H1 (cell line): Measurements from ENCODE around the gene RELA. TPM values are rescaled to one million over a fixed set of nuclear protein-coding genes. Genes with fewer than 3 reads are reported as not detected.

Source experiments
- CTCF ChIA-PET: fragments of 300-600 bp; sonication (Branson Sonifier 250); formaldehyde crosslinking; loops from one replicate; lab custom pipeline; 2021; ENCODE audit not compliant: partially characterized antibody; lab: Charles Lee
- POLR2A ChIA-PET: fragments of 300-600 bp; sonication (Branson Sonifier 250); formaldehyde crosslinking; loops from one replicate; lab custom pipeline; 2021; ENCODE audit warnings: inconsistent platforms; ENCODE audit not compliant: partially characterized antibody; lab: Charles Lee
- DNase-seq, 2 experiments: peaks; one replicate each; pipeline versions ENCODE4 v3.0.0 to v3.0.0-alpha.2; 2010 to 2022; ENCODE audit warnings: low spot score in 2 of 2, low read depth in 1 of 2, mixed read lengths in 1 of 2
- FAIRE-seq: peaks from 2 replicates; lab custom pipeline; 2011; peaks lifted over from hg19 to GRCh38; lab: Jason Lieb, UNC
- H2AFZ ChIP-seq: 2 replicates; pipeline ENCODE4 v1.8.1; 2012; ENCODE audit warnings: low read length, inconsistent platforms
- H2AK5ac ChIP-seq: 2 replicates; pipeline ENCODE4 v1.6.1; 2013; ENCODE audit warnings: low read depth, low read length
- H2BK120ac ChIP-seq: replicated peaks from 2 replicates; pipeline ENCODE3; 2013; ENCODE audit warnings: low read depth, low read length, inconsistent platforms
- H2BK12ac ChIP-seq: 2 replicates; pipeline ENCODE4 v1.6.1; 2013; ENCODE audit warnings: low read depth, low read length
- H2BK15ac ChIP-seq: 2 replicates; pipeline ENCODE4 v1.6.1; 2013; ENCODE audit warnings: low read length
- H2BK20ac ChIP-seq: 2 replicates; pipeline ENCODE4 v1.6.1; 2013; ENCODE audit warnings: low read length
- H2BK5ac ChIP-seq: 2 replicates; pipeline ENCODE4 v1.6.1; 2013; ENCODE audit warnings: low read depth, low read length
- H3K14ac ChIP-seq: 2 replicates; pipeline ENCODE4 v1.6.1; 2013; ENCODE audit warnings: inconsistent platforms; ENCODE audit not compliant: insufficient read length
- H3K18ac ChIP-seq: 2 replicates; pipeline ENCODE4 v1.6.1; 2013; ENCODE audit warnings: low read length; ENCODE audit errors: extremely low read depth
- H3K23ac ChIP-seq: 2 replicates; pipeline ENCODE4 v1.6.1; 2013; ENCODE audit warnings: inconsistent platforms; ENCODE audit not compliant: insufficient read length
- H3K23me2 ChIP-seq: 2 replicates; pipeline ENCODE4 v1.6.1; 2013; ENCODE audit warnings: low read depth, low read length
- H3K27ac ChIP-seq: 2 replicates; pipeline ENCODE4 v1.6.1; 2011; ENCODE audit warnings: low read depth, low read length, inconsistent platforms
- H3K27me3 ChIP-seq, 4 experiments: replicated peaks in 1 of 4; 1 replicate in 1 of 4; 2 replicates in 3 of 4; pipeline versions ENCODE4 v1.6.1 to v1.8.1; 2011 to 2013; ENCODE audit warnings: low read length in 3 of 4, mild to moderate bottlenecking in 3 of 4, inconsistent platforms in 2 of 4, mixed read lengths in 2 of 4, moderate library complexity in 1 of 4; ENCODE audit not compliant: control insufficient read depth in 3 of 4, insufficient read depth in 3 of 4; ENCODE audit errors: extremely low read depth in 1 of 4
- H3K36me3 ChIP-seq, 4 experiments: 2 replicates each; pipeline versions ENCODE4 v1.6.1 to v1.8.1; 2011 to 2013; ENCODE audit warnings: mild to moderate bottlenecking in 4 of 4, low read length in 3 of 4, moderate library complexity in 2 of 4, control low read depth in 1 of 4, inconsistent platforms in 1 of 4; ENCODE audit not compliant: insufficient read depth in 4 of 4, control insufficient read depth in 2 of 4
- H3K4ac ChIP-seq: replicated peaks from 2 replicates; pipeline ENCODE3; 2013; ENCODE audit warnings: low read length, low read depth, mixed read lengths, inconsistent platforms; ENCODE audit not compliant: insufficient read length
- H3K4me1 ChIP-seq, 4 experiments: replicated peaks in 1 of 4; 1 replicate in 1 of 4; 2 replicates in 3 of 4; pipeline versions ENCODE4 v1.6.1 to v1.8.1; 2011 to 2013; ENCODE audit warnings: low read length in 3 of 4, inconsistent platforms in 2 of 4, mixed read lengths in 1 of 4; ENCODE audit not compliant: insufficient read depth in 4 of 4, control insufficient read depth in 3 of 4
- H3K4me2 ChIP-seq, 2 experiments: 2 replicates each; pipeline versions ENCODE4 v1.6.1 to v1.8.1; 2011 to 2013; ENCODE audit warnings: low read depth in 2 of 2, low read length in 2 of 2, control low read depth in 1 of 2, inconsistent platforms in 1 of 2, mild to moderate bottlenecking in 1 of 2; ENCODE audit not compliant: insufficient read depth in 1 of 2
- H3K4me3 ChIP-seq, 4 experiments: fragments of 200-600, 300-600 bp in 1 of 4; sonication (generic), shearing (Covaris generic), sonication (Bioruptor Twin) in 1 of 4; 2 replicates each; pipeline versions ENCODE4 v1.5.1 to v1.8.1; 2011 to 2016; ENCODE audit warnings: low read length in 4 of 4, low read depth in 3 of 4, control low read depth in 2 of 4, inconsistent platforms in 2 of 4, mild to moderate bottlenecking in 2 of 4, mixed read lengths in 1 of 4, moderate library complexity in 1 of 4; ENCODE audit not compliant: insufficient read depth in 2 of 4; ENCODE audit errors: extremely low read depth in 1 of 4
- H3K56ac ChIP-seq: replicated peaks from 2 replicates; pipeline ENCODE3; 2013; ENCODE audit warnings: low read depth, mild to moderate bottlenecking, mixed read lengths, low read length, inconsistent platforms; ENCODE audit not compliant: insufficient read length
- H3K79me1 ChIP-seq: 2 replicates; pipeline ENCODE4 v1.6.1; 2013; ENCODE audit warnings: low read depth, low read length, control low read depth
- H3K79me2 ChIP-seq, 2 experiments: 2 replicates each; pipeline versions ENCODE4 v1.6.1 to v1.8.1; 2012 to 2013; ENCODE audit warnings: low read length in 2 of 2, mild to moderate bottlenecking in 2 of 2, inconsistent platforms in 1 of 2; ENCODE audit not compliant: insufficient read depth in 2 of 2, control insufficient read depth in 1 of 2
- H3K9ac ChIP-seq, 4 experiments: replicated peaks in 1 of 4; 1 replicate in 1 of 4; 2 replicates in 3 of 4; pipeline versions ENCODE4 v1.6.1 to v1.8.1; 2011 to 2013; ENCODE audit warnings: low read depth in 3 of 4, low read length in 3 of 4, control low read depth in 2 of 4, mild to moderate bottlenecking in 2 of 4, moderate library complexity in 2 of 4, inconsistent platforms in 1 of 4; ENCODE audit errors: extremely low read depth in 1 of 4
- H3K9me3 ChIP-seq, 2 experiments: 2 replicates each; pipeline versions ENCODE4 v1.6.1 to v1.8.1; 2012 to 2013; ENCODE audit warnings: mild to moderate bottlenecking in 2 of 2, moderate library complexity in 2 of 2, control low read depth in 1 of 2, inconsistent platforms in 1 of 2, low read depth in 1 of 2, low read length in 1 of 2, mixed read lengths in 1 of 2; ENCODE audit not compliant: insufficient read depth in 2 of 2
- H4K20me1 ChIP-seq, 2 experiments: replicated peaks in 1 of 2; 2 replicates each; pipeline versions ENCODE3 to v1.8.1; 2011 to 2013; ENCODE audit warnings: inconsistent platforms in 2 of 2, low read length in 2 of 2, mild to moderate bottlenecking in 1 of 2; ENCODE audit not compliant: insufficient read depth in 2 of 2, control insufficient read depth in 1 of 2
- H4K5ac ChIP-seq: 2 replicates; pipeline ENCODE4 v1.6.1; 2013; ENCODE audit warnings: low read length, low read depth, mixed read lengths, inconsistent platforms; ENCODE audit not compliant: insufficient read length
- H4K8ac ChIP-seq: 2 replicates; pipeline ENCODE4 v1.8.0; 2013; ENCODE audit warnings: mild to moderate bottlenecking, moderate library complexity, low read length, inconsistent platforms; ENCODE audit not compliant: insufficient read depth; ENCODE audit errors: extremely low read depth
- H4K91ac ChIP-seq: replicated peaks from 2 replicates; pipeline ENCODE3; 2013; ENCODE audit warnings: low read length, mixed read lengths, inconsistent platforms; ENCODE audit not compliant: insufficient read length
- BCL11A ChIP-seq, 2 experiments: IDR thresholded peaks; one replicate each; pipeline ENCODE4 v1.6.1; 2011; ENCODE audit warnings: low read depth in 2 of 2, low read length in 2 of 2, mild to moderate bottlenecking in 2 of 2
- CHD2 ChIP-seq: IDR thresholded peaks from 2 replicates; pipeline ENCODE4 v1.6.1; 2012; ENCODE audit warnings: low read length, improper control_type of control experiment
- EGR1 ChIP-seq: IDR thresholded peaks from 2 replicates; pipeline ENCODE4 v1.6.1; 2011; ENCODE audit warnings: low read depth, low read length, borderline replicate concordance
- JUND ChIP-seq: IDR thresholded peaks from 2 replicates; pipeline ENCODE4 v1.6.1; 2011; ENCODE audit warnings: mild to moderate bottlenecking, improper control_type of control experiment, low read length
- KDM4A ChIP-seq: IDR thresholded peaks from one replicate; pipeline ENCODE4 v1.7.1; 2012; ENCODE audit warnings: low read depth, mild to moderate bottlenecking, moderate library complexity, low read length, inconsistent platforms; ENCODE audit not compliant: severe bottlenecking
- MAFK ChIP-seq: IDR thresholded peaks from 2 replicates; pipeline ENCODE4 v1.6.1; 2012; ENCODE audit warnings: low read depth, mild to moderate bottlenecking, improper control_type of control experiment, low read length
- POLR2AphosphoS5 ChIP-seq: IDR thresholded peaks from 2 replicates; pipeline ENCODE4 v1.6.1; 2011; ENCODE audit warnings: low read depth, low read length
- RAD21 ChIP-seq, 2 experiments: IDR thresholded peaks in 1 of 2; conservative IDR thresholded peaks in 1 of 2; 2 replicates each; pipeline ENCODE4 v1.6.1; 2011; ENCODE audit warnings: low read depth in 2 of 2, low read length in 2 of 2, improper control_type of control experiment in 1 of 2, inconsistent platforms in 1 of 2, mild to moderate bottlenecking in 1 of 2, moderate library complexity in 1 of 2
- SP1 ChIP-seq: IDR thresholded peaks from 2 replicates; pipeline ENCODE4 v1.6.1; 2011; ENCODE audit warnings: low read depth, low read length
- TAF1 ChIP-seq: IDR thresholded peaks from 2 replicates; pipeline ENCODE4 v1.6.1; 2011; ENCODE audit warnings: mild to moderate bottlenecking, low read depth, low read length
- WGBS, 2 experiments: shearing (Covaris generic) in 1 of 2; methylation state at CpG; one replicate each; pipeline versions ENCODE4 v1.1.6 to v1.1.7; 2013 to 2015; ENCODE audit warnings: low lambda C conversion rate in 2 of 2, mixed read lengths in 2 of 2, inconsistent platforms in 1 of 2, low coverage in 1 of 2, missing lambda C conversion rate in 1 of 2; ENCODE audit not compliant: insufficient replicate concordance in 2 of 2, insufficient coverage in 1 of 2, insufficient read length in 1 of 2; ENCODE audit errors: extremely low coverage in 1 of 2, missing lambda C conversion rate in 1 of 2; 5-methylcytosine and 5-hydroxymethylcytosine counted together
- polyA plus RNA-seq, 7 experiments: library from polyadenylated mRNA; depleted of rRNA in 3 of 7; stranded (reverse) in 5 of 7; unstranded in 2 of 7; fragments of >200 nt in 5 of 7; fragments of 200-250 nt in 2 of 7; gene quantifications; 1 replicate in 5 of 7; 2 replicates in 1 of 7; 4 replicates in 1 of 7; pipeline versions ENCODE4 v1.2.1 to v1.2.3, GENCODE V29; 2011 to 2013; ENCODE audit warnings: missing spikeins in 2 of 7, mixed read lengths in 2 of 7
- total RNA-seq: library from RNA; stranded (reverse); fragmentation: NEBNext Ultra II Directional; extraction: Animal tissue kit (Norgen Biotek cat#: 25700); gene quantifications from 2 replicates; pipeline ENCODE4 v1.2.1, GENCODE V29; 2021
- TF ChIP-seq, protein P1 (sequence below): IDR thresholded peaks from 2 replicates; pipeline ENCODE4 v1.6.1; 2011; ENCODE audit warnings: low read depth, mild to moderate bottlenecking, low read length; ENCODE audit not compliant: insufficient read depth

The RELA gene
- total and polyA plus RNA-seq, 2 of the 8 experiments (the other 6 are each of a cell fraction or from before 2014, with no cell fraction given): 21.9 to 27.5 TPM

DNA sequence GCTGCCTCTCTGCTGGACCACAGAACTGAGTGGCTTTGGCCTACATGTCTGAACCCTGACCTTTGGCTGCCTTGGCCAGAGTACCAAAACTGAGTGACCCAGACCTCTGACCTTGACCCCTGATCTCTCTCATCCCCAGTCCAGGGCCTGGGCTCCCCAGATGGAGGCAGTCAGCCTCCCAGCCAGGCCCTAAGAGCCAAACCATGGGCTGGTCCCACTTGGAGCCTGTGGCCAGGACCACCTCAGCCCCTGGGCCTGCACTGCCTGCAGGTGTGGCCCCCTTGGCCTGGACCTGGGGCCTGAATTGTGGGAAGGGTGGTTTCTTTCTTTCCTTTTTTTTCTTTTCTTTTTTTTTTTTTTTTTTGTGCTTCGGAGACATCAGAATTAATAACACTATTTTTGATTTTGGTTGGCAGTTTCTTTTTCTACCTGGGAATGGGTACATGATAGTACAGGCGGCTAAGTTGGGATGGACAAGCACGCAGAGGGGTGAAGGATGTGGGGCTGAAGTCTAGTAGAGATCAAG is 25.6 kb downstream of the RELA start:
- H3K56ac ChIP-seq: no peak overlapping the region
- H2AFZ ChIP-seq: no peak overlapping the region
- no peak overlapping the region for H2AK5ac ChIP-seq
- H3K9ac ChIP-seq: no peak overlapping the region
- H3K14ac ChIP-seq: no peak overlapping the region
- FAIRE-seq (no peak), DNase-seq (no peak)
- H3K79me2 ChIP-seq: no peaks in the 10 kb centered on the region
- peak overlapping the region; percentile 62 to 91 for H3K4me2 ChIP-seq
- H4K20me1 ChIP-seq: peaks cover 0 to 10% of the 10 kb centered on the region in 2 experiments
- peaks cover 3 to 22% (median 14%) of the 10 kb centered on the region in 4 experiments for H3K4me1 ChIP-seq
- peaks cover 4% of the 10 kb centered on the region; the same call in 1 of the 2 replicates for H3K79me1 ChIP-seq
- CTCF ChIA-PET: interaction anchor here (0.6 to 2.5 kb wide), 13 partner anchors 8 to 333 kb away, joined by 3 to 21 read pairs (median 7); partner anchors contain the start of genes PCNX3 and RELA
- no peak overlapping the region for H2BK5ac ChIP-seq
- H4K5ac ChIP-seq: no peak overlapping the region
- peaks cover 3% of the 10 kb centered on the region; the same call in 1 of the 2 replicates for H3K23me2 ChIP-seq
- no peak overlapping the region for H2BK15ac ChIP-seq
- H3K23ac ChIP-seq: no peak overlapping the region
- POLR2A ChIA-PET: interaction anchor here (1.0 to 6.9 kb wide), 11 partner anchors 10 to 223 kb away, joined by 3 to 55 read pairs (median 8); partner anchors contain the start of genes MUS81 and PCNX3
- H3K4me3 ChIP-seq: peak overlapping the region in 2 of 4 experiments; percentile 8 to 71; a peak in 3 of 8 replicates
- no peak overlapping the region for H3K27ac ChIP-seq
- WGBS, 2 experiments: 84% methylated on average over 2 of the region's 3 CpGs; no CpG with 5 or more reads in 1 of the 2 experiments
- peak overlapping the region; percentile 8 for H3K4ac ChIP-seq
- peaks cover 2 to 31% (median 18%) of the 10 kb centered on the region in 4 experiments; a peak in 6 of 8 replicates for H3K36me3 ChIP-seq
- no peaks in the 10 kb centered on the region for H3K27me3 ChIP-seq
- H2BK120ac ChIP-seq: no peak overlapping the region
- no peak overlapping the region for H3K18ac ChIP-seq
- H2BK12ac ChIP-seq: no peak overlapping the region
- H4K8ac ChIP-seq: peak overlapping the region; percentile 7; the same call in 1 of the 2 replicates
- H3K9me3 ChIP-seq: no peaks in the 10 kb centered on the region
- no peak overlapping the region for H2BK20ac ChIP-seq
- peak overlapping the region; percentile 41 for H4K91ac ChIP-seq
- TF ChIP-seq RAD21 (IDR thresholded peaks at IDR 0.05 in 1 of 2, conservative IDR thresholded peaks at IDR 0.05 in 1 of 2; ENCODE audit: low read depth in 2 of 2, low read length in 2 of 2): no peak
- TF ChIP-seq JUND: no peak
- TF ChIP-seq EGR1: no peak
- TF ChIP-seq, protein P1, sequence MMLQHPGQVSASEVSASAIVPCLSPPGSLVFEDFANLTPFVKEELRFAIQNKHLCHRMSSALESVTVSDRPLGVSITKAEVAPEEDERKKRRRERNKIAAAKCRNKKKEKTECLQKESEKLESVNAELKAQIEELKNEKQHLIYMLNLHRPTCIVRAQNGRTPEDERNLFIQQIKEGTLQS: no peak
- TF ChIP-seq MAFK: no peak
- no peak for TF ChIP-seq SP1
- no peak for TF ChIP-seq TAF1
- TF ChIP-seq CHD2: no peak
- TF ChIP-seq BCL11A (IDR thresholded peaks at IDR 0.05; ENCODE audit: low read depth in 2 of 2, low read length in 2 of 2): no peak
- TF ChIP-seq POLR2AphosphoS5: no peak
- TF ChIP-seq KDM4A: no peak
